ENCODE results near the gene KDM7A. TPM values are rescaled to one million over a fixed set of nuclear protein-coding genes. Genes with fewer than 3 reads are reported as not detected.

Gene KDM7A
- total RNA-seq, 2 experiments from 2014 or later, result 3.3 TPM

DNA sequence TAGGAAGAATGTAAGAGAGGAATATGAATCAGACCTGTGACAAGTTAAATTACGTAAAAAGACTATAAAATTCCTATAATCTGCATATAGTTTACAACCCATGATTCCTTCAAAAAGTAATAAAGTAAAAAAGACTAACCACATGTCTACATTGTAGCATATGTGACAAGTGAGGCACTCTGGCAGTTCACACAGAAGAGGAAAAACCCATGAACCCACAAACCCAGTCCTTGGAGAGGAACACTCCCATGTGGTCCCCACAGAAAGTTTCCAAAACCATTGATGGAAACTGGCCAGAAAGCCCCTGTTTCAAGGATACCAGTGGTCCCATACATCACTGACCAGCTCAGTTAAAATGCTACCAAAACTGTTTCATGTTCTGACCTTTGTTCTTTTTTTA lies 15.7 kb downstream of the KDM7A start:
- BruUV-seq (replicated peaks), result no TSS peak
- H3K27ac ChIP-seq (ENCODE audit: low read depth, low read length, poor library complexity, severe bottlenecking), result no peak overlapping the region
- H3K4me3 ChIP-seq (ENCODE audit: low read depth, low read length, poor library complexity, severe bottlenecking), result no peak overlapping the region
- POLR2A ChIA-PET, result no interaction called here
- peaks cover 4% of the 10 kb centered on the region; the same call in 1 of the 2 replicates for H4K20me1 ChIP-seq (ENCODE audit: insufficient read depth, low read length)
- no peaks in the 10 kb centered on the region for H3K9me3 ChIP-seq (ENCODE audit: low read length)
- H3K9me2 ChIP-seq (ENCODE audit: insufficient read depth, low read length), result no peaks in the 10 kb centered on the region
- no peak overlapping the region for H3K4me2 ChIP-seq (ENCODE audit: low read length)
- intact Hi-C loops (cut with micrococcal nuclease; ENCODE audit: unreplicated experiment), result no loop called here
- no peak for TF ChIP-seq EZH2phosphoT487 (IDR thresholded peaks at IDR 0.05; ENCODE audit: borderline replicate concordance, low read depth, low read length)
- TF ChIP-seq, protein P1, sequence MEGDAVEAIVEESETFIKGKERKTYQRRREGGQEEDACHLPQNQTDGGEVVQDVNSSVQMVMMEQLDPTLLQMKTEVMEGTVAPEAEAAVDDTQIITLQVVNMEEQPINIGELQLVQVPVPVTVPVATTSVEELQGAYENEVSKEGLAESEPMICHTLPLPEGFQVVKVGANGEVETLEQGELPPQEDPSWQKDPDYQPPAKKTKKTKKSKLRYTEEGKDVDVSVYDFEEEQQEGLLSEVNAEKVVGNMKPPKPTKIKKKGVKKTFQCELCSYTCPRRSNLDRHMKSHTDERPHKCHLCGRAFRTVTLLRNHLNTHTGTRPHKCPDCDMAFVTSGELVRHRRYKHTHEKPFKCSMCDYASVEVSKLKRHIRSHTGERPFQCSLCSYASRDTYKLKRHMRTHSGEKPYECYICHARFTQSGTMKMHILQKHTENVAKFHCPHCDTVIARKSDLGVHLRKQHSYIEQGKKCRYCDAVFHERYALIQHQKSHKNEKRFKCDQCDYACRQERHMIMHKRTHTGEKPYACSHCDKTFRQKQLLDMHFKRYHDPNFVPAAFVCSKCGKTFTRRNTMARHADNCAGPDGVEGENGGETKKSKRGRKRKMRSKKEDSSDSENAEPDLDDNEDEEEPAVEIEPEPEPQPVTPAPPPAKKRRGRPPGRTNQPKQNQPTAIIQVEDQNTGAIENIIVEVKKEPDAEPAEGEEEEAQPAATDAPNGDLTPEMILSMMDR (conservative IDR thresholded peaks at IDR 0.05; ENCODE audit: low read length), result no peak
- no peak for DNase-seq (ENCODE audit: low spot score)
- no peaks in the 10 kb centered on the region for H3K79me2 ChIP-seq (ENCODE audit: insufficient read depth, low read depth, low read length)
- no peaks in the 10 kb centered on the region for H3K36me3 ChIP-seq (ENCODE audit: insufficient read depth, low read length)
- CTCF ChIA-PET (ENCODE audit: unreplicated experiment), result no interaction called here
- no peak overlapping the region for H2AFZ ChIP-seq (ENCODE audit: low read length)
- H3K4me1 ChIP-seq (ENCODE audit: insufficient read depth, low read length, poor library complexity, severe bottlenecking), result no peaks in the 10 kb centered on the region

- H3K4me2 ChIP-seq (ENCODE audit: low read length), result no peak overlapping the region
- no peak for TF ChIP-seq EZH2phosphoT487 (IDR thresholded peaks at IDR 0.05; ENCODE audit: borderline replicate concordance, low read depth, low read length)
- TF ChIP-seq, protein P1 (conservative IDR thresholded peaks at IDR 0.05; ENCODE audit: low read length), result no peak
- ChIA-PET POLR2A (no interaction called here), CTCF (ENCODE audit: unreplicated experiment) (no interaction called here)
- no peak overlapping the region for H3K27ac ChIP-seq (ENCODE audit: low read depth, low read length, poor library complexity, severe bottlenecking)
- no peaks in the 10 kb centered on the region for H3K79me2 ChIP-seq (ENCODE audit: insufficient read depth, low read depth, low read length)
- BruUV-seq (replicated peaks), result no TSS peak
- no peak overlapping the region for H3K4me3 ChIP-seq (ENCODE audit: low read depth, low read length, poor library complexity, severe bottlenecking)
- no peak overlapping the region for H2AFZ ChIP-seq (ENCODE audit: low read length)
- intact Hi-C loops (cut with micrococcal nuclease; ENCODE audit: unreplicated experiment), result no loop called here
- peaks cover 2% of the 10 kb centered on the region; the same call in 1 of the 2 replicates for H4K20me1 ChIP-seq (ENCODE audit: insufficient read depth, low read length)
- no peaks in the 10 kb centered on the region for H3K4me1 ChIP-seq (ENCODE audit: insufficient read depth, low read length, poor library complexity, severe bottlenecking)
- DNase-seq (ENCODE audit: low spot score), result no peak
- no peaks in the 10 kb centered on the region for H3K36me3 ChIP-seq (ENCODE audit: insufficient read depth, low read length)
- no peaks in the 10 kb centered on the region for H3K9me2 ChIP-seq (ENCODE audit: insufficient read depth, low read length)
- no peaks in the 10 kb centered on the region for H3K9me3 ChIP-seq (ENCODE audit: low read length)
Observed at GRCh38 chr7:140160308-140160707, 16.5 kb downstream of the KDM7A start.

- BruUV-seq (replicated peaks), result no TSS peak
- no peak overlapping the region for H3K4me2 ChIP-seq (ENCODE audit: low read length)
- H3K79me2 ChIP-seq (ENCODE audit: insufficient read depth, low read depth, low read length), result no peaks in the 10 kb centered on the region
- no peak overlapping the region for H3K4me3 ChIP-seq (ENCODE audit: low read depth, low read length, poor library complexity, severe bottlenecking)
- H4K20me1 ChIP-seq (ENCODE audit: insufficient read depth, low read length), result no peaks in the 10 kb centered on the region; the same call in 1 of the 2 replicates
- intact Hi-C loops (cut with micrococcal nuclease; ENCODE audit: unreplicated experiment), result no loop called here
- no peaks in the 10 kb centered on the region for H3K4me1 ChIP-seq (ENCODE audit: insufficient read depth, low read length, poor library complexity, severe bottlenecking)
- ChIA-PET POLR2A (no interaction called here), CTCF (ENCODE audit: unreplicated experiment) (no interaction called here)
- no peak overlapping the region for H3K27ac ChIP-seq (ENCODE audit: low read depth, low read length, poor library complexity, severe bottlenecking)
- H3K36me3 ChIP-seq (ENCODE audit: insufficient read depth, low read length), result no peaks in the 10 kb centered on the region
- no peak for TF ChIP-seq EZH2phosphoT487 (IDR thresholded peaks at IDR 0.05; ENCODE audit: borderline replicate concordance, low read depth, low read length)
- TF ChIP-seq, protein P1 (conservative IDR thresholded peaks at IDR 0.05; ENCODE audit: low read length), result no peak
- no peaks in the 10 kb centered on the region for H3K9me3 ChIP-seq (ENCODE audit: low read length)
- no peaks in the 10 kb centered on the region for H3K9me2 ChIP-seq (ENCODE audit: insufficient read depth, low read length)
- DNase-seq (ENCODE audit: low spot score), result no peak
- no peak overlapping the region for H2AFZ ChIP-seq (ENCODE audit: low read length)
Observed at GRCh38 chr7:140159497-140159896, 17.3 kb downstream of the KDM7A start.

Data from OCI-LY7 (cell line).